GM12873 (cell line): Measurements from ENCODE around the gene GGCX.

Experiments
- CTCF ChIP-seq: IDR thresholded peaks from 2 replicates; pipeline ENCODE4 v1.5.1; 2012; ENCODE audit warnings: low read depth, mild to moderate bottlenecking, moderate library complexity, low read length, control low read depth; ENCODE audit not compliant: insufficient read depth; ENCODE audit errors: missing control alignments

The GGCX gene

GRCh38 chr2:85589982-85590791, 28.9 kb upstream of the GGCX start:
- TF ChIP-seq CTCF, result no peak

DNA sequence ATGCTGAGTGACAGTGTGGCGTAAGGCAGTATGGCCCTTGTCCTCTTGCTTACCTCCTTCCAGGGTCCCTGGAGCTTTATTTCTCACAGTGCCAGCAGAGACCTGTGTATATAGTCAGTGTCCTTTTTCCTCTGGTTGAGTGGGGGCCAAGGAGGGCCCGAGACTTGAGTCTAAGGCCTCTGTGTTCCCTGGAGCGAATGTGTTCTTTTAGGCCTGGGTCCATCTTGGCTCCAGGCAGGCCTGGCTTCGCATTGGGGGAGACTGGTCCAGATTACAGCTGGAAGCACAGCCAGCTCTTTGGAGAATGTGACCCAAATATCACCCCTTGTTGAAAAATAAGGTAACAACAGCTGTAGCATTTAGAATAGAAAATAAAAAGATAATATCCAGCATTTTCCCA, 27.9 kb upstream of the GGCX start:
- TF ChIP-seq CTCF, result no peak

DNA sequence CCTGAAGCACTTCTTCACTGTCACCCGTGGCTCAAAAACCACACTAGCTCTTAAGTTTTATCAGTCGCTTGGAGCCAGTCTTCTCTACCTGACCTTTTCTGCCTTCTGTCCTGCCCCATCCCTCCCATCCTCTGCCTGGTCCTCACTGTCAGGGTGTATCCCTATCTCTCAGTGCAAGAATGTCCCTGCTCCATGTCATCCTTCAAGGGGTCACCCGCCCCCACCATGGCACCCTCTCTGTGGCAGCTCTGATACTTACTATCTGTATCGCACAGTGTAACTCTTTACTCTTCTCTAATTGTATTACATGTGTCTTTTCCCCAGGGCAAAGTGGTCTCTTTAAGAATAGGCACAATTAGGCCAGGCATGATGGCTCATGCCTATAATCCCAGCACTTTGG, 27.4 kb upstream of the GGCX start:
- TF ChIP-seq CTCF, result no peak

- no peak for TF ChIP-seq CTCF
Measured at GRCh38 chr2:85588236-85588635, 26.9 kb upstream of the GGCX start.

- no peak for TF ChIP-seq CTCF
Measured at GRCh38 chr2:85585781-85586105, 24.4 kb upstream of the GGCX start.

DNA sequence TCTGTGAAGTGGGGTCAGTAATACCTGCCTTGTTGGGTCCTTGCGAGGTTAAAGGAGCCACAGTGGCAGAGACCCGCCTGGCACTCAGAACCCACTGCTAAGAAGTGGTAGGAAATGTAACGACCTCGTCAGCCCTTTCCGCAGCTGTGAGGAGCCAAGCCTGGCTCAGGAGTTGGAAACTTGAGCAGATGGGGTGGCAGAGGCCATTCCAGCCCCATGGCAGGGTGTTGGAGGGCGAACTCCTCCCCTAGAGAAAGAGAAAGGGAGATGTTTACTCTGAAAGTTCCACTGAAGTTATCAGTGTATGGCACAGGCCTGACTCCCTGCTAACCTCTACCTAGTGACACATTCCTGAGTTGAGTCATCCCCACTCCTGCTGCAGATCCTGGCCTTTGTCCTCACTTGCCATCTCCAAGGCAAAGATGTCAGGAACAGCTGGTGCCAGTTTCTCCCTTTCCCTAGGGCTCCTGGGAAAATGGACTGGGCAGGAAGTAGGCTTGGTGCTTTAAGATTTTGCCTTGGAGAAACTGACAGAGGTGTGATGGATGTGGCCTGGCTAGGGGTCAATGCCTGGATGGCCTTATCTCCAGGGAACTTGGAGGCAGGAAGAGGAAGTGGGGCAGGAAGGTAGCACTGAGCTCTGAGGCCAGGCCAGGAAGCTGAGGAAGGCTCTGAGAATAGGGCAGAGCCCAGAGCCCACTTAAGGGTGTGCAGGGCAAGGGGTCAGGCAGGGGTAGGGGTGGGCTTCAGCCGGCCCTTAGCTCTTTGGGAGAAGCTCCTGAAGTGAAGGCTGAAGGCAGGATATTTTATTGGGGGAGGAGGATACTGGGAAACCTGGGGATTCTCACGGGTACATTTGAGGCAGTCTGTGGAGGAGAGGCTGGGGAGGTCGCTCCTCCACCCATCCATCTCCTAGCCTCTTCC, 23.8 kb upstream of the GGCX start:
- TF ChIP-seq CTCF, result no peak

DNA sequence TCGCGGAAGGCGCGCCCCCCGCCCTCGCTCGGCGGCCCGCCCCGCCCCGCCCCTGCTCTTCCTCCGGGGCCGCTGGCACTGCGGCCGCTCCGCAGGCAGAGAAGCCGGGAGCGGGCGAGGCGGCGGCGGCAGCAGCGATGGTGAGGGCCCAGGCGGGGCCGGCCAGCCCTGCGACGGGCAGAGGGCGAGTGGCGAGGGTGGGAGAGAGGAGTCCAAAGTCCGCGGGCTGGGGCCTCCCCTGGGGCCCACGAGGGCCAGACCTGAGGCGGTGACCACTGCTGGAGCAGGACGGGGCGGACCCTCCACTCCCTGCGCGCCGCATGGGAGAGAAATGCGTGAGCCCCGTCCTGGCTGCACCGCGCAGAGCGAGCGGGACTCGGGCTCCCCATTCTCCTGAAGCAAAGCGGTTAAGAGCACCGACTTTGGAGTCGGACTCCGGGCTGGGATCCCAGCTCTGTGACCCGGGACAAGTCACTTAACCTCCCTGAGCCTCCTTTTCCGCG, 23.1 kb upstream of the GGCX start, which contains the start of gene VAMP5:
VAMP5 (plus strand) TSS at position 78 of the 503 bp plus-strand sequence; CDS start at position 138, 60 bp downstream.
- no peak for TF ChIP-seq CTCF
